CD14-positive monocyte (primary cell): ENCODE data around the gene ACAD10. TPM values are rescaled to one million over a fixed set of nuclear protein-coding genes. Genes with fewer than 3 reads are reported as not detected.
A peak's percentile ranks its signal among the peaks of the same experiment; 100 is the strongest.

Experiments used
- DNase-seq, 3 donors: peaks; one replicate each; pipeline ENCODE4 v3.0.0-alpha.2; 2011 to 2022
- H2AFZ ChIP-seq: 2 replicates; pipeline ENCODE4 v1.6.0; 2012; ENCODE audit warnings: mild to moderate bottlenecking, low read depth, low read length, inconsistent platforms; ENCODE audit not compliant: insufficient read depth, poor library complexity, severe bottlenecking
- H3K27ac ChIP-seq, 2 donors: 1 replicate in 1 of 2; 2 replicates in 1 of 2; pipeline ENCODE4 v1.5.1; 2012 to 2013; ENCODE audit warnings: low read length in 2 of 2, control low read depth in 1 of 2, inconsistent platforms in 1 of 2, low read depth in 1 of 2, mild to moderate bottlenecking in 1 of 2
- H3K27me3 ChIP-seq, 2 donors: one replicate each; pipeline versions ENCODE4 v1.6.0 to v1.6.1; 2011 to 2013; ENCODE audit warnings: low read length in 2 of 2; ENCODE audit not compliant: control insufficient read depth in 2 of 2, insufficient read depth in 2 of 2
- H3K36me3 ChIP-seq, 2 donors: replicated peaks in 1 of 2; 1 replicate in 1 of 2; 2 replicates in 1 of 2; pipeline versions ENCODE4 v1.5.1 to v1.6.1; 2012 to 2013; ENCODE audit warnings: low read length in 2 of 2, control low read depth in 1 of 2, inconsistent platforms in 1 of 2, mild to moderate bottlenecking in 1 of 2; ENCODE audit not compliant: insufficient read depth in 2 of 2, control insufficient read depth in 1 of 2
- H3K4me1 ChIP-seq, 2 donors: 1 replicate in 1 of 2; 2 replicates in 1 of 2; pipeline versions ENCODE4 v1.5.1 to v1.6.1; 2012 to 2013; ENCODE audit warnings: low read length in 2 of 2, control low read depth in 1 of 2, inconsistent platforms in 1 of 2, mild to moderate bottlenecking in 1 of 2, moderate library complexity in 1 of 2; ENCODE audit not compliant: insufficient read depth in 2 of 2, control insufficient read depth in 1 of 2
- H3K4me2 ChIP-seq: replicated peaks from 2 replicates; pipeline ENCODE3; 2012; ENCODE audit warnings: low read length, moderate library complexity, mild to moderate bottlenecking; ENCODE audit not compliant: poor library complexity, severe bottlenecking; ENCODE audit errors: extremely low read depth
- H3K4me3 ChIP-seq, 3 experiments: fragments of 200-600 bp in 1 of 3; sonication (generic) in 1 of 3; replicated peaks in 1 of 3; 1 replicate in 2 of 3; 2 replicates in 1 of 3; pipeline ENCODE4 v1.5.1; 2011 to 2013; ENCODE audit warnings: low read length in 3 of 3, mild to moderate bottlenecking in 3 of 3, control low read depth in 2 of 3, low read depth in 2 of 3, inconsistent platforms in 1 of 3, moderate library complexity in 1 of 3
- H3K79me2 ChIP-seq: 2 replicates; pipeline ENCODE4 v1.6.0; 2012; ENCODE audit warnings: mild to moderate bottlenecking, control low read depth, inconsistent platforms, low read length, moderate library complexity; ENCODE audit not compliant: insufficient read depth
- H3K9ac ChIP-seq: 2 replicates; pipeline ENCODE4 v1.6.0; 2017; ENCODE audit warnings: low read length, mild to moderate bottlenecking; ENCODE audit not compliant: insufficient read depth, poor library complexity, severe bottlenecking
- H3K9me3 ChIP-seq, 2 donors: replicated peaks in 1 of 2; 1 replicate in 1 of 2; 2 replicates in 1 of 2; pipeline versions ENCODE4 v1.5.1 to v1.6.1; 2012 to 2013; ENCODE audit warnings: low read length in 2 of 2, control low read depth in 1 of 2; ENCODE audit not compliant: control insufficient read depth in 1 of 2, insufficient read depth in 1 of 2
- H4K20me1 ChIP-seq: 2 replicates; pipeline ENCODE4 v1.6.0; 2012; ENCODE audit warnings: mild to moderate bottlenecking, low read length, control low read depth, moderate library complexity; ENCODE audit not compliant: insufficient read depth
- H3K27ac Mint-ChIP-seq, 7 donors: one replicate each; pipeline ENCODE4 v1.8.0; 2020; ENCODE audit warnings: mild to moderate bottlenecking in 7 of 7, mixed read lengths in 7 of 7, moderate library complexity in 6 of 7, inconsistent platforms in 2 of 7
- H3K27me3 Mint-ChIP-seq, 3 donors: one replicate each; pipeline ENCODE4 v1.8.0; 2021 to 2022; ENCODE audit warnings: low read depth in 3 of 3, mild to moderate bottlenecking in 3 of 3, mixed read lengths in 3 of 3, moderate library complexity in 3 of 3, inconsistent platforms in 1 of 3
- H3K36me3 Mint-ChIP-seq, 2 donors: one replicate each; pipeline ENCODE4 v1.8.0; 2020; ENCODE audit warnings: mixed read lengths in 2 of 2, inconsistent platforms in 1 of 2, mild to moderate bottlenecking in 1 of 2
- H3K4me1 Mint-ChIP-seq: one replicate; pipeline ENCODE4 v1.8.0; 2020; ENCODE audit warnings: mild to moderate bottlenecking, mixed read lengths
- H3K4me3 Mint-ChIP-seq, 2 donors: one replicate each; pipeline ENCODE4 v1.8.0; 2020; ENCODE audit warnings: mild to moderate bottlenecking in 2 of 2, mixed read lengths in 2 of 2, moderate library complexity in 1 of 2
- H3K9me3 Mint-ChIP-seq, 7 donors: one replicate each; pipeline ENCODE4 v1.8.0; 2020 to 2022; ENCODE audit warnings: mixed read lengths in 7 of 7, mild to moderate bottlenecking in 6 of 7, moderate library complexity in 6 of 7, inconsistent platforms in 2 of 7
- WGBS: methylation state at CpG from one replicate; pipeline ENCODE4 v1.1.5; 2013; ENCODE audit warnings: missing lambda C conversion rate; ENCODE audit not compliant: insufficient coverage; 5-methylcytosine and 5-hydroxymethylcytosine counted together
- intact Hi-C, 2 donors: fragments of 100-400 bp; cut with micrococcal nuclease; formaldehyde crosslinking; loops; one replicate each; pipeline versions ENCODE4 v1.15.0 to v1.15.1; 2023
- polyA plus RNA-seq, 3 donors: library from polyadenylated mRNA; depleted of rRNA in 1 of 3; unstranded in 2 of 3; stranded (reverse) in 1 of 3; fragments of 300-500 nt in 2 of 3; fragments of >200 nt in 1 of 3; fragmentation: Illumina TruSeq in 2 of 3; gene quantifications; 1 replicate in 2 of 3; 2 replicates in 1 of 3; pipeline ENCODE4 v1.2.3, GENCODE V29; 2012 to 2021
- TF ChIP-seq, protein P1 (sequence below): fragments of 200-600 bp; IDR thresholded peaks from one replicate; pipeline ENCODE4 v1.8.0; 2022; ENCODE audit warnings: antibody characterized with exemption, mild to moderate bottlenecking

Gene ACAD10
- polyA plus RNA-seq, 3 donors, result 9.4 to 34.3 (median 10.1) TPM

DNA sequence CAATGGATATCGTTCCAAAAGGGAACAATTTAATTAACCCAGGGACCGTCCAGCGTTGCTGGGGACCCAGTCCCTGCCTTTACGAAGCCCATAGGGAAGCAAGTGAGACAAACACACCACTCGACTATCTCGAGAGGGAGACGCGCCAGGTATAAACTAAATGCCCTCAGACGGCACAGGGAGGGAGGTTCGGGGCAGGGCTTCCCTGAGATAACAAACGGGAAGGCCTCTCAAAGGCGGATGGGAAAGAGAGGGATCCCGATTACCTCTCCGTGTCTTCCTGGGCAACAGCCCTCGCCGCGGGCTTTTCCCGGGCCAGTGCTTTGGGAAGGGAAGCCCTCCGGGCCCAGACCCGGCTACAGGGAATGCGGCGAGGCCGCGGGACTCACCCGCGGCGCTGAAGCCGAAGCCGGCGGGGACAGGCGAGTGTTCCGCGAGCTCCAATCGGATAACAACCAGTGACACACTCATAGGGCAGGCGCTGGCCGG is 487 bp upstream of the ACAD10 start:
- H3K36me3 ChIP-seq, result peaks cover 25 to 30% of the 10 kb centered on the region in 2 donors
- peak overlapping the region; percentile 97 to 99 for H3K4me3 Mint-ChIP-seq
- DNase-seq, result peak in 1 of 3 donors; percentile 2
- H3K9me3 Mint-ChIP-seq, result no peaks in the 10 kb centered on the region
- H3K27me3 Mint-ChIP-seq, result no peaks in the 10 kb centered on the region
- peaks cover 64% of the 10 kb centered on the region for H3K79me2 ChIP-seq
- peaks cover 18 to 31% of the 10 kb centered on the region in 2 donors for H3K4me1 ChIP-seq
- H3K4me3 ChIP-seq, result peak overlapping the region; percentile 80 to 95 (median 87)
- H3K4me1 Mint-ChIP-seq, result peaks cover 29% of the 10 kb centered on the region
- peak overlapping the region; percentile 96 for H3K9ac ChIP-seq
- H3K27me3 ChIP-seq, result no peaks in the 10 kb centered on the region
- under 1% methylated on average over 34 of the region's 36 CpGs for WGBS
- H3K27ac ChIP-seq, result peak overlapping the region; percentile 64 to 97
- no peaks in the 10 kb centered on the region for H3K9me3 ChIP-seq
- TF ChIP-seq, protein P1, sequence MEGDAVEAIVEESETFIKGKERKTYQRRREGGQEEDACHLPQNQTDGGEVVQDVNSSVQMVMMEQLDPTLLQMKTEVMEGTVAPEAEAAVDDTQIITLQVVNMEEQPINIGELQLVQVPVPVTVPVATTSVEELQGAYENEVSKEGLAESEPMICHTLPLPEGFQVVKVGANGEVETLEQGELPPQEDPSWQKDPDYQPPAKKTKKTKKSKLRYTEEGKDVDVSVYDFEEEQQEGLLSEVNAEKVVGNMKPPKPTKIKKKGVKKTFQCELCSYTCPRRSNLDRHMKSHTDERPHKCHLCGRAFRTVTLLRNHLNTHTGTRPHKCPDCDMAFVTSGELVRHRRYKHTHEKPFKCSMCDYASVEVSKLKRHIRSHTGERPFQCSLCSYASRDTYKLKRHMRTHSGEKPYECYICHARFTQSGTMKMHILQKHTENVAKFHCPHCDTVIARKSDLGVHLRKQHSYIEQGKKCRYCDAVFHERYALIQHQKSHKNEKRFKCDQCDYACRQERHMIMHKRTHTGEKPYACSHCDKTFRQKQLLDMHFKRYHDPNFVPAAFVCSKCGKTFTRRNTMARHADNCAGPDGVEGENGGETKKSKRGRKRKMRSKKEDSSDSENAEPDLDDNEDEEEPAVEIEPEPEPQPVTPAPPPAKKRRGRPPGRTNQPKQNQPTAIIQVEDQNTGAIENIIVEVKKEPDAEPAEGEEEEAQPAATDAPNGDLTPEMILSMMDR, result no peak
- intact Hi-C loops, result loop anchor here in 1 of 2 donors (5.0 kb wide), 1 partner anchor 88 kb away; the partner anchor contains the start of gene ATXN2
- H3K36me3 Mint-ChIP-seq, result peaks cover 31 to 41% of the 10 kb centered on the region in 2 donors
- H3K4me2 ChIP-seq, result peak overlapping the region; percentile 84
- peaks cover 40% of the 10 kb centered on the region for H4K20me1 ChIP-seq
- H3K27ac Mint-ChIP-seq, result peak overlapping the region; percentile 88 to 97 (median 95)
- H2AFZ ChIP-seq, result peak overlapping the region; percentile 91

DNA sequence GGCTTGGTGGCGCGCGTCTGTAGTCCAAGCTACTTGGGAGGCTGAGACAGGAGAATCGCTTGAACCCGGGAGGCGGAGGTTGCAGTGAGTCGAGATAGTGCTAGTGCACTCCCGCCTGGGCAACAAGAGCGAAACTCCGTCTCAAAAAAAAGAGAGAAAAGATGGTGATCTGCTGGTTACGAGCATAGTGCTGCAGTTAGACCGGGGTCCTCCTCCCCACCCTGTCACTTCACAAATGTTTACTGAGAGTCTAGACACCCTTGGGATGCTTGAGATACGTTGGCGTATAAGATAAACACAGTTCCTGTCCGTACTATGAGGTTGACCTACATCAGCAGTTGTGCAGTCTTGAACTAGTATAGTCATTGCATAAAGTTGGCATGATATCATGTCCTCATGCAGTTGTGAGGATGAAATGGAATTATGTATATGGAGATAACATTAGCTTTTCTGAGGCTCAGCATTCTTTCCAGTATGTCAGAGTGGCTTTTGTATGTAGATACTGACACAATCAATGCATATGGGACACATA is 787 bp downstream of the ACAD10 start:
- peaks cover 29% of the 10 kb centered on the region for H3K4me1 Mint-ChIP-seq
- H2AFZ ChIP-seq, result peak overlapping the region; percentile 91
- DNase-seq, result no peak
- H3K27ac ChIP-seq, result peak overlapping the region; percentile 76 to 97
- H4K20me1 ChIP-seq, result peaks cover 36% of the 10 kb centered on the region
- peak overlapping the region; percentile 84 for H3K4me2 ChIP-seq
- H3K79me2 ChIP-seq, result peaks cover 61% of the 10 kb centered on the region
- H3K9me3 Mint-ChIP-seq, result no peaks in the 10 kb centered on the region
- peak overlapping the region; percentile 97 to 99 for H3K4me3 Mint-ChIP-seq
- no peaks in the 10 kb centered on the region for H3K9me3 ChIP-seq
- H3K36me3 Mint-ChIP-seq, result peaks cover 24 to 38% of the 10 kb centered on the region in 2 donors
- H3K4me3 ChIP-seq, result peak overlapping the region; percentile 80 to 95 (median 87)
- peaks cover 0 to 2% (median 0%) of the 10 kb centered on the region in 3 donors for H3K27me3 Mint-ChIP-seq
- H3K9ac ChIP-seq, result peak overlapping the region; percentile 96
- peak overlapping the region; percentile 90 to 97 (median 95) for H3K27ac Mint-ChIP-seq
- WGBS, result 11% methylated on average over 8 of the region's 15 CpGs
- H3K4me1 ChIP-seq, result peaks cover 18 to 31% of the 10 kb centered on the region in 2 donors
- intact Hi-C loops, result loop anchor here in 1 of 2 donors (5.0 kb wide), 1 partner anchor 89 kb away; the partner anchor contains the start of gene ATXN2
- H3K36me3 ChIP-seq, result peaks cover 18 to 27% of the 10 kb centered on the region in 2 donors
- TF ChIP-seq, protein P1, result no peak
- H3K27me3 ChIP-seq, result no peaks in the 10 kb centered on the region
